Fibroblast of upper back skin (primary cell): ENCODE data around the gene TTN.
A peak's percentile ranks its signal among the peaks of the same experiment; 100 is the strongest.

ENCODE experiments used
- DNase-seq: peaks from one replicate; pipeline ENCODE4 v3.0.0-alpha.2; 2013

The TTN gene

DNA sequence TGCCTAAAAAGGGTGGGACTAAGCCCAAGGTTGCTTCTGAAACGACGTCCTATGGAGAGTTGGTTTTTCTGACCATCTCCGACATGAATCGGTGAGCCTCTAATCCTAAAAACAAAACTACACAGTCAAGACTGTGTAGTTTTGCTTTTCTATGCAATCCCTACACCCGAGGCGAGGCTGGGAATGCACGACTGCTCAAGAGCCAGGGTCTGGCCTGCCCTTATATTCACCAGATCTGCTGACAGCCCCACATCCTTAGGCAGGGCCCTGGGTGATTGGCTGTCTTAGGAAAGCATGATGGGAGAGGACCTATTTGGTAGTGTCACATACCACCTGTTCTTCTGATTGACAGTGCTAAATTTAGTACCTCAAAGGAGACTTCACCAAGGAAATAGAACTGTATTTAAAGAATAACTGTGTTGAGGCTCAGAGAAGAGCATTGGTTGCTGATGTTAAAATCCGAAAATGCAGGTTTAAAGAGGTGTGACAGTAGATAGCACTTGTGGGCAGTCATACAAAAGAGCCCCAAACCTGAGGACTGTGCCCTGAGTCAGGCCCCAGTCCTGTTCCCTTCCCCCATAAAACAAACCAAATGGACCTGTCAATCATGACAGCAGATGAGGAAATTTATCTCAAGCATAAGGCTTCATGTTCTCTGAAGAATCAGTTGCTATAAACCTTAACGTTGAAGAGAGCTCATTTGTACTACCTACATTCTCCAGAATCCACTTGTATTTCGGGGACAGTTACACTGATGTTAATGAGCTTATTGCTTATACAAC, at the start of gene TTN:
Gene TTN, minus strand, starts transcription at position 197 of the 782 bp plus-strand sequence. CDS start 2,781 bp downstream, outside the sequence.
- DNase-seq = no peak

DNA sequence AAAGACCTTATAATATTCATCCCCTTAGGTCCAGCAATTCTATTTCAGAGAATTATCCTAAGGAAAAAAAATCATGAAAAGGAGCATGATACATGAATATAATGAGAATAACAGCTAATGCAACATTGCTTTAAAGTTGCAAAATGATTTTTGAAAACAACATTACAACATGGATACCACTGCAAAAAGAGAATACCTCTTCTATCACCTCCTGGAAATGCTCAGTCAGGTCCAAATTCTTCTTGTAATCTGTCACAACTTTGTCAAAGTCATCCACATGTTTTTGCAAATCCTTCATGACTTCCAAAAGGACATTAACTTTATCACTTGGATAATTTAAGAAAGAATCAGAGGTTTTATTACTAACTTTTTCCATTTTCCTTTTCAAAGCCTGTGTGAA, 47.9 kb upstream of the TTN start:
- no peak for DNase-seq

DNA sequence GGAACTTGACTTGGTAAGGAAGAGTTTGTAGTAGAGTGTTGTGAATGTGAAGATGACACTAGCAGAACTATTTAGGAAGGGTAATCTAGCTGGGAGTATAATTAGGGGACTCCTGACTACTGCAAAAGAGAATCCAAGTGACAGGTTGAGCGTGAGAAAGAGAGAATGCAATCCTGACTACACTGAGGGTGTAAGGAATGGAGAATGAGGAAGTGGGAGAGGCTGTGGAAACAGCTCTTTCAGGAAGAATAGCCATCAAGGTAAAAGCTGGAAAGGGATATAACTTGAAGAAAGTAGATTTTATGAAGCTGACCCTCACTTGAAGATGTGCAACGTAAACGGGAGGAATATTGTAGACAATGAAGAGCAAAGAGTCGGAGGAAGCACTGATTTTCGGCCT, 41.1 kb upstream of the TTN start:
- no peak for DNase-seq

DNA sequence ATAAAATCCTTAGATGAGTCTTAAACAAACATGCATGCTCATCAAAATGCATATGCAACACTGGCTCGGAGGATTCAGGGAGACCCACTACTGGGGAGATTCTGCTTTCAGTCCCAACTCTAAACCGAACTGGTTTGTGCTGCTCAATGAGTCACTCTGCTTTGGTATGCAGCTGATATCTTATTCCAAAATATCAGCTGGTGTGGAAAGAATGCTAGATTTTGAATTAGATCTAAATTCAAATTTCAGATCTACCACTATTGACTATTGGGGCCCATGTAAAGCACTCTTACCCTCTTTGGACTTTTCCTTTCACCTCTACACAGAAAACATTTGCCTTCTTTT, 39.2 kb upstream of the TTN start:
- DNase-seq = no peak

DNA sequence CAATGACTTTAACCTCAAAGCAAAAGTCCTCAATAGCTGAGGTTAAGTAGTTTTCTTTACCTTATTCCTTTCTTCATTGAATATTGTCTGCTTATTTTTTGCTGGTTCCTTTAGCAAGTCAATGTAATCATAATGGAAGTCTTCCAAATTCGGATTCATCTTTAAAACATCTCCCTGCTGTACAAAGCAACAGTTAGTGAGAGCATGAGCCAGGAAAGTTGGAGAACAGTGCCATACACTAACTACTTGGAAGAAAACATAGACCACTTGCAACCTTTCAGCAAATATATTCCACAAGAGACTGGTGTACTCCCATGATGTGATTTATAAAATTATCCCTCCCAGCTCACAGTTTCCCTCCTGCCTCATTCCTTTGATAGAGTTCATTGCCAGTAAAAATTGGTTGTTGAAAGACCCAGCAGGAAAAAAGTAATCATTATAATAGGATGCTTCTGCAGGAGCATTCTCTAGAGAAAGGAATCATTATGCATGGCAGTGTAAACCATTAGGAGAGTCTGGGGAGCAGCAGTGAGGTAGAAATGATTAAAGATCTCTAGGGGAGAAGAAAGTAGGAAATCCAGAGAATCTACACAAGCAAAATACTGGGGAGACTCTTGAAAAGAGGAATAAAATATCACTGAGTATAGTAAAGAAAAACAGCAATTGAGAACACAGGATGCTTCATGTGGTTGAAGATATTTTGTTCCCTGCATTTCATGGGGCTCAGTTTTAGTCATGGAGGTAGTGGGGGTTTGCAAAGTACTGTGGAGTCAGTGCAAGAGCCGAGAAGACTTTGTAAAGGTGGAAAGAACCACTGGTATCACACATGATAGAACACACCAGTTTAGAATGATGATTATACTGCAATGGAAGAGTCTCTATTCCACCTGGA, 38.6 kb upstream of the TTN start:
- DNase-seq = peak; percentile 84

DNA sequence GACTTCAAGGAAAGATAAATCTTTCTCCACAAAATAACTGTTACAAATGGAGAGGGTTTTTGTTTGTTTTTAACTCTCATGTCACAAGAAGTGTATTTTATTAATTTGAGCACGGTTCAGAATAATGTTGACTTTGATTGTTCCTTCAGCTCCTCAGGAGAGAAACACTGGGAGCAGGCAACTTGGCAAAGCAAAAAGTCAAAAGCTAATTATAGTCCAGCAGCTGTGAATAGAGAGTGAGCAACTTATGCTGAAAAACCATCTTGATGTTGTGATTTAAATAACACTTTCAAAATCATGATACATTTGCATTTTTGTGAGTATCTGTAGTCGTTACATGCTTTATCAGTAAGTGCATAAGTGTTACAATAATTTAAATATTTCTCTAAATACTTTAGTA, 37.5 kb upstream of the TTN start:
- DNase-seq = no peak

DNA sequence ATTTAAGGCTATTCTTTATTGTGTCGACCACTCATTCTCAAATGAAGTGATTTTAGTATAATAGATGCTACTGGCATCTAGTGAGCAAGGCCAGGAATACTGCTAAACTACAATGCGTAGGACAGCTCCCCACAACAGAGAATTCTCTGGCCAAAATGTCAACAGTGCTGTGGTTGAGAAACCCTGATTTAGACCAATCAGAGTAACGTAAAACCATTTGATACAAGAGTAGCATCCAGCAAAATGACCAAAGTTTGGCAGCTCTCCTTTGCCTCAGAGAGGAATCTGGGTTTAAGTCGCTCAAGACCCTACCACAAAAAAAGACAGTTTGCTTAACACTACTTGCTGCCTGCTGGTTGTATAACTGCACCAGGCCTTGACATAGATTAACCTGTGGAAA, 37.0 kb upstream of the TTN start:
- no peak for DNase-seq

DNA sequence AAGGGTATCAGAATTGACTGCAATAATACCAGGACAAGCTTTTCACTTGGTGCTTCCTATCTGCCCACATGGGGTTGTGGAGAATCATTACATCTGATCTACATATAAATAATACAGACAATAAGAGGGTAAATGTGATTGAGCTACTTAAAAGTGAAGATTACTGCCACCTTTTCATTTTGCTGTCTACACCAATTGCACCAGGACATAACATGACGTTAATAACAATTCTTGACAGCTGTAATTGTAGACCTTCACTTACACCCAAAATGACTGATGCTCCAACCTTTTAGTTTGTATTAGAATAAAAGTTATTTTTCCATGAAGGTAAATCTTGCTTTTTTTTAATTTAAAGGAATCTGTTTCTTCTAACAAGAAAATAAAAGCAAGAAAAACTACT, 36.5 kb upstream of the TTN start:
- no peak for DNase-seq

DNA sequence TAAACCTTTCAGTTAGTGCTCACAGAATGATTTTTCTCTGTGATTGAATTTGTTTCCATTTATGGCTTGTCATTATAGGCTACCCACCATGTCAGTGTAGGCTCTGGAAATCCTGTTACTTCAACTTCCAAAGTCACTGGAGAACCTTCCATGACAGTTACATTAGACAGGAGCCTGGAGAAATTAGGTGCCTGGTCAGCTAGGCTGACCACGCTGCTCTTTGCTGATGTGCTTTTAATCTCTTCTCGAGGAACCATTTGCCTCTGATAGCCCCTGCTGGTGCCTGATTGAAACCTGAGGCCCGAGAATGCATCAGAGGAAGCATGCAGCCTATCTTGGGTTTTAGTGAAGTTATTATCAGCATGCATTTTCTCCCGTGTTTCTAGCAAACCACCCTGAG, 29.6 kb upstream of the TTN start:
- DNase-seq = no peak

DNA sequence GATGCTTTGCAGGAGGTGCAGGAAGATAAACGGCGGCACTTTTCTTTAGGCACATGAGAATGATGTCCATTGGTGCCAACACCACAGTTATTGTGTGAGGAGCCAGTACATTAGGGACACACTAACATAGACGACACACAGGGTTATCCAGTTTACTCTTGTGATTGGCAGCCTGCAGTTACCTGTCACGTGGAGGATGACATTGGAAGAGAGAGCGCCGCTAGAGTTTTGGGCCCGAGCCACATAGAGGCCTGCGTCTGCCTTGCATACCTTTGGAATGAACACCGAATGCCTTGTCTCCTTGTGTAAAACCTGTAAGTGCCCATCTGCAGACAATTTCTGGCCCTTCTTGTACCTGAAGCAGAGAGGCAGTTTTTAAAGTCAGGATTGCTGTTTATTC, 26.9 kb upstream of the TTN start:
- no peak for DNase-seq

DNA sequence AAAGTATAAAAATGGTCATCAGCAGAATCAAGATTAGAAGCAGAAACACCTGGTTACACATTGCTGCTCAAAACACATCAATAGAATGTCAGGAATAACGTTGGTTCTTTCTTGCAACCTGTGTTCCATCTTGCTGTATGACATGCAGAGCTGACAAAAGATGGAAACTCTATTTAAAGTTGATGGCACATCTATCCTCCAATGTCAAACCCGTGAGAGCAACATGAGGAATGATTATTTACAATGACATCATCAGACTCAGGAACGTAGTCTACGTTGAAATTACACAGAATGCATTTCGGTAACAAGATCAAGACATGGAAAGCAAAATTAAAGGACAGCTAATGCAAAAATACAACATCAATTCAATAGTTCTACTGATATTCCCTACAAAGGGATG, 26.2 kb upstream of the TTN start:
- DNase-seq = no peak

DNA sequence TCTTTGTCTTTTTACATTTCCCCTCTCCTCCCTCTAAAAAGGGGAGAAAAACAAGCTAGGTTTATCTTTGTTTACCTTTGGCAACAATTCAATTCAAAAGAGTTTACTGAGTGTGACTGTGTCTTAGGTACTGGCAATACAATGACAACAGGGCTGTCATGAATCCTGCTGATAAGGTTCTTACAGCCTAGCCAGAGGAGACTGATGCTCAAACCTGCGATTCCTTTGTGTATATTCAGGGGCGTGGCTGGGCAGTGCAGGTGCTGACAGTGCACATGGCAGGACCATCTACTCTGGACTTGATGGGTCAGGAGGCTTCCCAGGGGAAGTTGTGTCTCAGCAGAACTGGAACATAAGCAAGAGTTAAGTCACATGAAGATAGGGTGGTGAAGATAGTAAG, 23.2 kb upstream of the TTN start:
- DNase-seq = no peak

DNA sequence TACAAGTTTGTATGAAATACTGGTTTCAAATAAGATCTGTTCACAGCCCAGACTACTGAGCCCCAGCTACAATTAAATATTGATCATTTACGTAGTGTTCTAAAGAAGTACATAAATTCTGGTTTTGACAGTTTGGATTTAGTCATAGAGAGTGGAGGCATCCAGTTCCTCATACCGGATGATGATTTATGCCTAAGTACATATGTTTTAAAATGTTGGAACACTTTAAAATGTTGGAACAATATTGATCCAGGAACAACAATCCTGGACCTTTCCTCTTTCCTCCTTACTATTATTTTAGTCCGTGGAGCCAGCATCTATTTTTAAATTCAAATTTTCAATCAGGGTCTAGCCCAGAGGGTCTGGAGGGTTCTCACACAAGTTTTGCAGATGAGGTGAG, 22.8 kb upstream of the TTN start:
- no peak for DNase-seq

DNA sequence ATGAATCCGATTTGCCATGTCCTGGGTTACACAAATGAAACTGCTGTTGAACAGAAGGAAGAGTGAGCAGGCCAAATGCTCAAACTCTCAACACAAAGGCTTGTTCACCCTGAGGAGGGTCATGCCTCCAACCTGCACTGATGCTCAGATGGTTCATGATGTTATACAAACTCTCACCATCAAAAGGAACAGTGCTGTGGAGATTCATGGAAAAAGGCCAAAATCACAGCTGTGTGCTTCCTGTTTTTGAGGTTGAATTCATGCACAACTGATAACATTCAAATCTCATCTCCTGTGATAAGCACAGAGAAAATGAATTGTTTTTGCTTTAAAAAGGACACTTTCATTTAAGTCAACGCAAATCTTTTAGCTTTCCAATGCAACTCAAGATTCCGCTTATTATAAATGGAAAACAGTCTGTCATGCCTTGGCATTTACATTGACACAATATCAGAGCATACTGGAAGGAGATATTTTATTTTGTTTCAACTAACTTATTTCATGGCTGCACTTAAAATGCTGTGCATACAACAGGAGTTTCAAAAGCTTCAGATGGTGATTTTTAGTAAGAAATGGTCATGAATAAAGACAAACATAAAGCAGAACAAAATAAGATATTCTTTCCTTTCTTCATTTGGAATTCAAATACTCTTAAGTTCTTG, 22.2 kb upstream of the TTN start:
- peak; percentile 25 for DNase-seq

DNA sequence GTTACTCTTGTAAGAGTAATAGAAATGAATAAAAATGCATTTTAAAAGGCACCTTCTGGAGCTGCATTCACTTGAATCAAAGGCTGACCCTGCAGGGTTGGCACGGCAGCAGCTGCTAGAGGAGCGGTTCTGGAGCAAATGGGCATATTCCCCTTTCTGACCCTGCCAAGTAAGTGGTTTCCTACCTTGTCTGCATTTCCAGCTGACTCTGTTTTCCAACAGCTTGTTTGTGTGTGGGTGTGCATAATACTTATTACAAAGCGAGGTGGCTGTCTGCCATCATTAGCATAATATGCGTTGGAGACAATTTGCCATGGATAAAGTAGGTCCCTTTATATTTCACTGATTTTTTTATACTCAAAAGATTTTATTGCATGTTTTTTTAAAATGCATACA, 21.3 kb upstream of the TTN start:
- DNase-seq = no peak

DNA sequence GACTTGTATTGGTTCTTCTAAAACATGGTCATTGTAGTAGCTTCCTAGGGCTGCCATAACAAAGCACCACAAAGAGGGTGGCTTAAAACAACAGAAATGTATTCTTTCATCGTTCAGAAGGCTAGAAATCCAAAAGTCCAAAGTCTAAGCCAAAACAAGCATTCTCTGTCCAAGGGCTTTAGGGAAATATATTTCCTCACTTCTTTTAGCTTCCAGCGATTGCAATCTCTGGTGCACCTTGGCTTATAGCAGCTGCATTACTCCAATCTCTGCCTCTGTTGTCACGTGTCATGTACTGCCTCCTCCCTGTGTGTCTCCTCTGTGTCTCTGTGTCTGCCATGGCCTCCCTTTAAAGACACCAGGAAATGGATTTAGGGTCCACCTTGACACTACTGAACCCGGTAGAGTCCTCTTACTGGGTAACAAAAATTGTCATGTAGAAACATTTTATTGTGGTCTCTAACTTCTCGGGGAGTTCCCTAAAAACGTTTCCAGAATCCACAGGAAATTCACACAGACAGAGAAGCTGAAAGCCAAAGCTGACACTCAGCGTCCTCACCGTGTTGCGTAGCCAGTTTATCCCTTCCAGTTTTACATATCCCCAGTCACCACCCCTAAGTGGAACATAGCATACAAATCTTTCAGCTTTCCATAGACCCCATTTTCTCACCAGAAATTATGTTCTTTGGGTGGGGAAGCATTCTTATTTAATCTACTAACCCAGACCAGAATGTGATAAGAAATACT, 20.7 kb upstream of the TTN start:
- no peak for DNase-seq

DNA sequence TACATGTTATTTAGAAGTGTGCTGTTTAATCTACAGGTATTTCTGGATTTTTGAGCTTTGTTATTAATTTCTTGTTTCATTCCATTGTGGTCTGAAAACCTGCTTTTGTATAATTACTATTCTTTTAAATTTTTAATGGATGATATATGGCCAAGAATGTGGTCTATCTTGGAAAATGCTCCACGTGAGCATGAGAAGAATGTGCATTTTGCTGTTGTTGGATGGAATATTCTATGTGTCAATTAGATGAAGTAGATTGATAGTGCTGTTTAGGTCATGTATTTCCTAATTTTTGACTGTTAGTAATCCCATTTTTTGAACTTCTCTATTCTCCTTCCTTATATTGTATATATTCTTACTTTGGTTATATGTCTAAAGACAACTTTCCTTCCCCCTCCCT, 19.9 kb upstream of the TTN start:
- DNase-seq = no peak

DNA sequence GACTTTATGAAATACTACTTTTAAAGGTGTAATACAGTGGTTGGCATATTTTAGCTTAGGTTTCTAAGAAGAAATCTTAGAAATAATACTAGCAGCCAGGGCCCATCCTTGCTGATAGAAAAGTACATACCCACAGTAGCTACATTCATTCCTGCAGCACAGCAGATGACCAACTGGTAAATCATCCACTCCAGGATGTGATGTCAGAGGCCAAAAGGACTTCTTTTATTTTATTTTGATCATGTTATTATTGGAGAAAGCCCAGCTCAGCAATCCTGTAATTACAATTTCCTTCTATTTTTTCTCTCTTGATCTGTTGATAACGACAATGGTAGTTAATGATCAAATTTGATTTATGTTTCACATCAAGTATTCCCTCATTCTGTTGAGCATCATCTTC, 18.0 kb upstream of the TTN start:
- peak; percentile 35 for DNase-seq

DNA sequence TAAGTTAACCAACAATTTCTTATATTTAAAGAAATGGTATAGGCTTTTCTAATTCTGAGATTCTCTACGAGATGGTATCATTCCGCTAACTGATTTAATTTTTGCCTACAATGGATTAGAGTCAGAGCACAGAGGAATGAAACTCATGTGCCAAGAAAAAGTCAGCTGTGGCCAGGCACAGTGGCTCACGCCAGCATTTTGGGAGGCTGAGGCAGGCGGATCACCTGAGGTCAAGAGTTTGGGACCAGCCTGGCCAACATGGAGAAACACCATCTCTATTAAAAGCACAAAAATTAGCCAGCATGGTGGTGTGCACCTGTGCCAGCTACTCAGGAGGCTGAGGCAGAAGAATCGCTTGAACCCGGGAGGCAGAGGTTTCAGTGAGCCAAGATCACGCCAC, 17.0 kb upstream of the TTN start:
- no peak for DNase-seq

DNA sequence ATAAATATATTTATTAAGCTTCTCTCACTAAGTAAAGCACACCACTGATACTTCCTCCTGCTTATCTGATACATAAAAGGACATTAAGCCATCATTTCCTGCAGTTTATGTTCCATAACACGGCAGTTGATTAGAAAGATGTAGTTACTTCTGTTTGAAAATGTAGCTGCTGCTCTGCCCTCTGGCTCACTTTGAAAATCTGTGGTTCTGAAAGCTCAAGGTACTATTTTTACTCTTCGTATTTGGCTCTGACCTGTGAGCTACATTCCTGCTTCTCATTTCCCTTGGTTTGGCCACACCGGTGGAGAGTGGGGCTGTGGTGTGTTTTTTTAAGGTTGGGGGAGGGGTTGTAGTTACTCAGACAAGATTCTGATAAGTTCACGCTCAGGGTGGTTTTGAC, 12.8 kb upstream of the TTN start:
- no peak for DNase-seq

DNA sequence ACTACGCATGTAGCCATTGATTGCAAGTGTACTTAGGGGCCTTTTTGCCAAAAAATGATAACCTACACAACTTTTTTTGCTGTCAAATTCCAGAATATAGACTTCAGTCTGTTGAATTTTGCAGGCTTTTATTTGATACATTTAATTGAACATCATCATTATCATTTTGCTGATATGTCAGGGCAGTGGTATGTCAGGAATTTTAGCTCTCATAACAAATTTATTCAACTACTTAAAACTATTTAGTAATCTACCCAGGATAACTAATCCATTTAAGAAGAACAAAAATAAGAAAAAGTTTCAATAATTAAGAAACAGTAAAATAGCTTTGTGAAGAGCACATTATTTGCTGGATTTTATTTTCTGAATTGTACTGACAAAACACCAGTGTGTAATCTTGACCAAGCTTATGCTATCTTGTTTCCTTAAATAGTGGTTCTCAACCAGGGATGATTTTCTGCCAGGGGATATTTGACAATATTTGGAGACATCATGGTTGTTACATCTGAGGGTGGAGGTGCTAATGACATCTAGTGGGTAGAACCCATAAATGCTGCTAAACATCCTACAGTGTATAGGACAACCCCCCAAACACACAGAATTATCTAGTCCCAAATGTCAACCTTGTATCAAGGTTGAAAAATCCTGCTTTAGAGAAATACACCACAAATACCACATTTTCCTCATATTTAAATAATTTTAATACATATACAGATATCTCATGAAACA, 12.1 kb upstream of the TTN start:
- no peak for DNase-seq

DNA sequence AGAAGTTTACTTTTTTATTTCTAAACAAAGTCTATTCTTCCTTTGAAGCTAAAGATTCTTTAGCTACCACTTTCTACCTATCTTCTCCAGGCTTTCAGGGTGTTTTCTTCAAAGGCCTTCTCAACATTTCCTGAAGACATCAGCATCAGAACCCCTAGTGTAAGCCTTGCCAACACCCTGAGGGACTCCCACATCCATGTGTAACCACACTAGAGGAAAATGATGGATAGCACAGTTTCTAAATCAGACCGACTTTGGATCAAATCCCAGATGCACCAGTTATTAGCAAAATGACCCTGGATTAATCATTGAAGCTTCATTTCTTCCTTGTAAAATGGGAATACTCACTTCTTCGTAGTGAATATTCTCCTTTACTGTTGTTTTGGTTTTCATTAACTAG, 4.7 kb upstream of the TTN start:
- DNase-seq = peak; percentile 14

DNA sequence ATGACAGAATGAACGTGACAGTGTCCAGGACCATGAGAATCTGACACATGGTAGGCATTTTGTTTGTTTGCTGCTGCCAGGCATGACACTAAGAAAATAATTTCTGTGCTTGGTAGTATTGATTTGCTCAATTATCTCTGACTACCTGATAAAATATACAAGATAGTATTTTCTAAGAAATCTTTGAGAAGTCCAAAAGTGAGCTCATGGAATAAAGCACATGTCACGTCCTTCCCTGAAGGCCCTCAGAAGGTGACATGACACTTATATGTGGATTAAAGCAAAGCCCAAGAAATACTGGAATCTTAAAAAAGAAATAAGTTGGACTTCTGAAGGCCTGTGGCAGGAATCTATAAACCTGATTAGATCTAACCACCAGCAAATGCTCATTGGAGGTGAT, 3.8 kb upstream of the TTN start:
- no peak for DNase-seq
